HepG2 (cell line): Measurements from ENCODE around the gene SERTAD3. TPM values are rescaled to one million over a fixed set of nuclear protein-coding genes. Genes with fewer than 3 reads are reported as not detected.
A peak's percentile ranks its signal among the peaks of the same experiment; 100 is the strongest.

Source experiments
- ARNTL ChIP-seq: sonication (generic); formaldehyde crosslinking; IDR thresholded peaks from 2 replicates; pipeline ENCODE4 v1.4.0; 2020; ENCODE audit warnings: mild to moderate bottlenecking, missing genetic modification reagents
- KLF11 ChIP-seq: IDR thresholded peaks from 2 replicates; pipeline ENCODE4 v1.6.1; 2016; ENCODE audit warnings: missing compliant biosample characterization
- MATR3 ChIP-seq: sonication (generic); formaldehyde crosslinking; IDR thresholded peaks from 2 replicates; pipeline ENCODE4 v1.4.0; 2020; ENCODE audit warnings: missing genetic modification reagents
- PRPF4 ChIP-seq: fragments of 200-400 bp; formaldehyde crosslinking; IDR thresholded peaks from 2 replicates; pipeline ENCODE4 v1.6.1; 2016; ENCODE audit warnings: low read length, low read depth; ENCODE audit not compliant: poor library complexity, severe bottlenecking
- YY1 ChIP-seq: IDR thresholded peaks from 2 replicates; pipeline ENCODE4 v1.6.1; 2011; ENCODE audit warnings: low read length, low read depth, moderate library complexity, mild to moderate bottlenecking; ENCODE audit not compliant: insufficient read depth, insufficient replicate concordance
- ZFP36L2 ChIP-seq: sonication (generic); formaldehyde crosslinking; IDR thresholded peaks from 2 replicates; pipeline ENCODE4 v1.4.0; 2020; ENCODE audit warnings: missing genetic modification reagents
- ZNF331 ChIP-seq: sonication (generic); formaldehyde crosslinking; IDR thresholded peaks from 2 replicates; pipeline ENCODE4 v1.4.0; 2020; ENCODE audit warnings: missing genetic modification reagents
- ZNF816 ChIP-seq: sonication (generic); formaldehyde crosslinking; IDR thresholded peaks from 2 replicates; pipeline ENCODE4 v1.8.0; 2022; ENCODE audit warnings: missing genetic modification reagents, mild to moderate bottlenecking, borderline replicate concordance
- polyA plus RNA-seq, 8 experiments: library from polyadenylated mRNA; depleted of rRNA in 3 of 8; stranded (reverse) in 7 of 8; unstranded in 1 of 8; fragments of >200 nt; fragmentation: Illumina TruSeq in 4 of 8; extraction: Trizol in 4 of 8; gene quantifications; 2 replicates each; pipeline versions ENCODE4 v1.2.1 to v1.2.3, GENCODE V29; 2011 to 2016; ENCODE audit warnings: low read depth in 4 of 8, missing spikeins in 1 of 8, mixed read lengths in 1 of 8; ENCODE audit not compliant: insufficient read depth in 1 of 8
- total RNA-seq, 5 experiments: library from RNA; depleted of rRNA; stranded (reverse); fragments of >200 nt; fragmentation: Illumina TruSeq; extraction: Trizol; gene quantifications; 2 replicates each; pipeline ENCODE4 v1.2.3, GENCODE V29; 2016; ENCODE audit warnings: low read depth in 1 of 5
- TF ChIP-seq, protein P1 (sequence below): sonication (generic); formaldehyde crosslinking; IDR thresholded peaks from 2 replicates; pipeline ENCODE4 v1.5.0; 2020; ENCODE audit warnings: mild to moderate bottlenecking, missing genetic modification reagents, borderline replicate concordance
- TF ChIP-seq, protein P2 (sequence below): sonication (generic); formaldehyde crosslinking; IDR thresholded peaks from 2 replicates; pipeline ENCODE4 v1.5.1; 2020; ENCODE audit warnings: mild to moderate bottlenecking, missing genetic modification reagents, moderate library complexity
- TF ChIP-seq, protein P3 (sequence below): sonication (generic); formaldehyde crosslinking; IDR thresholded peaks from 2 replicates; pipeline ENCODE4 v1.4.0; 2020; ENCODE audit warnings: mild to moderate bottlenecking, missing genetic modification reagents
- TF ChIP-seq, protein P4 (sequence below): sonication (generic); formaldehyde crosslinking; IDR thresholded peaks from 2 replicates; pipeline ENCODE4 v1.4.0; 2020; ENCODE audit warnings: missing genetic modification reagents, borderline replicate concordance
- TF ChIP-seq, protein P5 (sequence below): sonication (generic); formaldehyde crosslinking; IDR thresholded peaks from 2 replicates; pipeline ENCODE4 v1.4.0; 2020; ENCODE audit warnings: missing genetic modification reagents

SERTAD3 gene
- total and polyA plus RNA-seq, 2 of the 13 experiments (the other 11 are each of a cell fraction or from before 2014, with no cell fraction given) = 9.6 to 16.9 TPM

DNA sequence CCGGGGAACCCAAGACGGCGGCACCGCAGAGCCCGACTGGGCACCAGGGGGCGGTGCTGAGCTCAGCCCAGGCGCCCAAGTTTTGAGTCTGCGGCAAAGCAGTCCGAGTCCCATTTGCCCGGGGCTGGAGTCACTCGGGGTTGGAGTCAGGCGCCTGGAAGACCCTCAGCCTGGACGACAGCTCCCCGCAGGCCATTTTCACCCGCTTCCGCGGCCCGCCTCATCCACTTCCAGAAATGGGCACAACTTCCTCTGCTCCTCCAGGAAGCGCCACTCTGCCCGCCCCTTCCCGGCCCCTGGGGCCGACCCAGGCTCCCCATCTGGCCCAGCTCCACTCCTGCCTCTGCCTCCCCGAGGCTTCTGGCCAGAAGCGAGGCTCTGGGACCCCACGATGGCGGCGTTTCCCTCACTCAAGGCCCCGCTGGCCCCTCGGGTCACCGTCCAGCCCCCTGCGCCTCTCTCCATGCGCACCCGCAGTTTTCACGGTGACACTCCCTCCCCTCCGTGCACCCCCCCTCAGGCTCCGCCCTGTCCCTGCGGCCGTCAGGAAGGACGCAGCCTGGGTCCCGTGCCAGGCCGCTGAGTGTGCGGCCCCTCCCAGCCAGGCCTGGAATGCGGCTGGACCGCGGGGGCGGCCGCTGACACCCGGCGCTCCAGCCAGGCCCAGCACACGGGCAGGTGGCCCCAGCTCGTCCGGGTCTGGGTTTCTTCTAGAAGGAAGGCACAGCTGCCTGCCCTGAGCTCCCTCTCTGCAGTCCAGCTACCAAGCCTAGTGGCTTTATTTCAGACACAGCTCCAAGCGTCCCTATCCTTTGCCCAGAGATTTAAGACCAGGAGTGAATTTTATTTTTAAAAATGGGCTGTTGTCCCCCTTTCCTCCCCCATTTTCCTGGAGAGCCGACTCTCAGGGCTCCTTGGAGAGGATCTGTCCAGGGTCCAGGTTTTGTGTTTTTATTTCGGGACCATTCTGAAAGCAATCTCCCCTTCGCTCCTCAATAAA, 23.1 kb downstream of the SERTAD3 start (continued):
- TF ChIP-seq, protein P1, sequence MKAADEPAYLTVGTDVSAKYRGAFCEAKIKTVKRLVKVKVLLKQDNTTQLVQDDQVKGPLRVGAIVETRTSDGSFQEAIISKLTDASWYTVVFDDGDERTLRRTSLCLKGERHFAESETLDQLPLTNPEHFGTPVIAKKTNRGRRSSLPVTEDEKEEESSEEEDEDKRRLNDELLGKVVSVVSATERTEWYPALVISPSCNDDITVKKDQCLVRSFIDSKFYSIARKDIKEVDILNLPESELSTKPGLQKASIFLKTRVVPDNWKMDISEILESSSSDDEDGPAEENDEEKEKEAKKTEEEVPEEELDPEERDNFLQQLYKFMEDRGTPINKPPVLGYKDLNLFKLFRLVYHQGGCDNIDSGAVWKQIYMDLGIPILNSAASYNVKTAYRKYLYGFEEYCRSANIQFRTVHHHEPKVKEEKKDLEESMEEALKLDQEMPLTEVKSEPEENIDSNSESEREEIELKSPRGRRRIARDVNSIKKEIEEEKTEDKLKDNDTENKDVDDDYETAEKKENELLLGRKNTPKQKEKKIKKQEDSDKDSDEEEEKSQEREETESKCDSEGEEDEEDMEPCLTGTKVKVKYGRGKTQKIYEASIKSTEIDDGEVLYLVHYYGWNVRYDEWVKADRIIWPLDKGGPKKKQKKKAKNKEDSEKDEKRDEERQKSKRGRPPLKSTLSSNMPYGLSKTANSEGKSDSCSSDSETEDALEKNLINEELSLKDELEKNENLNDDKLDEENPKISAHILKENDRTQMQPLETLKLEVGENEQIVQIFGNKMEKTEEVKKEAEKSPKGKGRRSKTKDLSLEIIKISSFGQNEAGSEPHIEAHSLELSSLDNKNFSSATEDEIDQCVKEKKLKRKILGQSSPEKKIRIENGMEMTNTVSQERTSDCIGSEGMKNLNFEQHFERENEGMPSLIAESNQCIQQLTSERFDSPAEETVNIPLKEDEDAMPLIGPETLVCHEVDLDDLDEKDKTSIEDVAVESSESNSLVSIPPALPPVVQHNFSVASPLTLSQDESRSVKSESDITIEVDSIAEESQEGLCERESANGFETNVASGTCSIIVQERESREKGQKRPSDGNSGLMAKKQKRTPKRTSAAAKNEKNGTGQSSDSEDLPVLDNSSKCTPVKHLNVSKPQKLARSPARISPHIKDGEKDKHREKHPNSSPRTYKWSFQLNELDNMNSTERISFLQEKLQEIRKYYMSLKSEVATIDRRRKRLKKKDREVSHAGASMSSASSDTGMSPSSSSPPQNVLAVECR (CRISPR knock-in tag) = peak; percentile 84; the same call in 1 of the 2 replicates
- TF ChIP-seq, protein P2, sequence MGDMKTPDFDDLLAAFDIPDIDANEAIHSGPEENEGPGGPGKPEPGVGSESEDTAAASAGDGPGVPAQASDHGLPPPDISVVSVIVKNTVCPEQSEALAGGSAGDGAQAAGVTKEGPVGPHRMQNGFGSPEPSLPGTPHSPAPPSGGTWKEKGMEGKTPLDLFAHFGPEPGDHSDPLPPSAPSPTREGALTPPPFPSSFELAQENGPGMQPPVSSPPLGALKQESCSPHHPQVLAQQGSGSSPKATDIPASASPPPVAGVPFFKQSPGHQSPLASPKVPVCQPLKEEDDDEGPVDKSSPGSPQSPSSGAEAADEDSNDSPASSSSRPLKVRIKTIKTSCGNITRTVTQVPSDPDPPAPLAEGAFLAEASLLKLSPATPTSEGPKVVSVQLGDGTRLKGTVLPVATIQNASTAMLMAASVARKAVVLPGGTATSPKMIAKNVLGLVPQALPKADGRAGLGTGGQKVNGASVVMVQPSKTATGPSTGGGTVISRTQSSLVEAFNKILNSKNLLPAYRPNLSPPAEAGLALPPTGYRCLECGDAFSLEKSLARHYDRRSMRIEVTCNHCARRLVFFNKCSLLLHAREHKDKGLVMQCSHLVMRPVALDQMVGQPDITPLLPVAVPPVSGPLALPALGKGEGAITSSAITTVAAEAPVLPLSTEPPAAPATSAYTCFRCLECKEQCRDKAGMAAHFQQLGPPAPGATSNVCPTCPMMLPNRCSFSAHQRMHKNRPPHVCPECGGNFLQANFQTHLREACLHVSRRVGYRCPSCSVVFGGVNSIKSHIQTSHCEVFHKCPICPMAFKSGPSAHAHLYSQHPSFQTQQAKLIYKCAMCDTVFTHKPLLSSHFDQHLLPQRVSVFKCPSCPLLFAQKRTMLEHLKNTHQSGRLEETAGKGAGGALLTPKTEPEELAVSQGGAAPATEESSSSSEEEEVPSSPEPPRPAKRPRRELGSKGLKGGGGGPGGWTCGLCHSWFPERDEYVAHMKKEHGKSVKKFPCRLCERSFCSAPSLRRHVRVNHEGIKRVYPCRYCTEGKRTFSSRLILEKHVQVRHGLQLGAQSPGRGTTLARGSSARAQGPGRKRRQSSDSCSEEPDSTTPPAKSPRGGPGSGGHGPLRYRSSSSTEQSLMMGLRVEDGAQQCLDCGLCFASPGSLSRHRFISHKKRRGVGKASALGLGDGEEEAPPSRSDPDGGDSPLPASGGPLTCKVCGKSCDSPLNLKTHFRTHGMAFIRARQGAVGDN (CRISPR knock-in tag) = peak; percentile 97
- TF ChIP-seq, protein P3, sequence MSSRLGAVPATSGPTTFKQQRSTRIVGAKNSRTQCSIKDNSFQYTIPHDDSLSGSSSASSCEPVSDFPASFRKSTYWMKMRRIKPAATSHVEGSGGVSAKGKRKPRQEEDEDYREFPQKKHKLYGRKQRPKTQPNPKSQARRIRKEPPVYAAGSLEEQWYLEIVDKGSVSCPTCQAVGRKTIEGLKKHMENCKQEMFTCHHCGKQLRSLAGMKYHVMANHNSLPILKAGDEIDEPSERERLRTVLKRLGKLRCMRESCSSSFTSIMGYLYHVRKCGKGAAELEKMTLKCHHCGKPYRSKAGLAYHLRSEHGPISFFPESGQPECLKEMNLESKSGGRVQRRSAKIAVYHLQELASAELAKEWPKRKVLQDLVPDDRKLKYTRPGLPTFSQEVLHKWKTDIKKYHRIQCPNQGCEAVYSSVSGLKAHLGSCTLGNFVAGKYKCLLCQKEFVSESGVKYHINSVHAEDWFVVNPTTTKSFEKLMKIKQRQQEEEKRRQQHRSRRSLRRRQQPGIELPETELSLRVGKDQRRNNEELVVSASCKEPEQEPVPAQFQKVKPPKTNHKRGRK (CRISPR knock-in tag) = no peak
- TF ChIP-seq ZNF331 (peak; percentile 76), ZNF816 (CRISPR knock-in tag) (peak; percentile 38; the same call in 1 of the 2 replicates), ARNTL (peak; percentile 84), YY1 (peak; percentile 55), ZFP36L2 (CRISPR knock-in tag) (no peak), KLF11 (CRISPR knock-in tag) (no peak; the same call in 1 of the 2 replicates), PRPF4 (no peak), MATR3 (no peak)
- TF ChIP-seq, protein P4, sequence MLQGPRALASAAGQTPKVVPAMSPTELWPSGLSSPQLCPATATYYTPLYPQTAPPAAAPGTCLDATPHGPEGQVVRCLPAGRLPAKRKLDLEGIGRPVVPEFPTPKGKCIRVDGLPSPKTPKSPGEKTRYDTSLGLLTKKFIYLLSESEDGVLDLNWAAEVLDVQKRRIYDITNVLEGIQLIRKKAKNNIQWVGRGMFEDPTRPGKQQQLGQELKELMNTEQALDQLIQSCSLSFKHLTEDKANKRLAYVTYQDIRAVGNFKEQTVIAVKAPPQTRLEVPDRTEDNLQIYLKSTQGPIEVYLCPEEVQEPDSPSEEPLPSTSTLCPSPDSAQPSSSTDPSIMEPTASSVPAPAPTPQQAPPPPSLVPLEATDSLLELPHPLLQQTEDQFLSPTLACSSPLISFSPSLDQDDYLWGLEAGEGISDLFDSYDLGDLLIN (CRISPR knock-in tag) = no peak
- TF ChIP-seq, protein P5, sequence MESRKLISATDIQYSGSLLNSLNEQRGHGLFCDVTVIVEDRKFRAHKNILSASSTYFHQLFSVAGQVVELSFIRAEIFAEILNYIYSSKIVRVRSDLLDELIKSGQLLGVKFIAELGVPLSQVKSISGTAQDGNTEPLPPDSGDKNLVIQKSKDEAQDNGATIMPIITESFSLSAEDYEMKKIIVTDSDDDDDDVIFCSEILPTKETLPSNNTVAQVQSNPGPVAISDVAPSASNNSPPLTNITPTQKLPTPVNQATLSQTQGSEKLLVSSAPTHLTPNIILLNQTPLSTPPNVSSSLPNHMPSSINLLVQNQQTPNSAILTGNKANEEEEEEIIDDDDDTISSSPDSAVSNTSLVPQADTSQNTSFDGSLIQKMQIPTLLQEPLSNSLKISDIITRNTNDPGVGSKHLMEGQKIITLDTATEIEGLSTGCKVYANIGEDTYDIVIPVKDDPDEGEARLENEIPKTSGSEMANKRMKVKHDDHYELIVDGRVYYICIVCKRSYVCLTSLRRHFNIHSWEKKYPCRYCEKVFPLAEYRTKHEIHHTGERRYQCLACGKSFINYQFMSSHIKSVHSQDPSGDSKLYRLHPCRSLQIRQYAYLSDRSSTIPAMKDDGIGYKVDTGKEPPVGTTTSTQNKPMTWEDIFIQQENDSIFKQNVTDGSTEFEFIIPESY (CRISPR knock-in tag) = peak; percentile 36; the same call in 1 of the 2 replicates
